ENCODE measurements around the gene SNTA1.
A peak's percentile ranks its signal among the peaks of the same experiment; 100 is the strongest.
"Not testable (repeated sequence)": the region's sequence is repeated elsewhere in the genome, so short reads cannot be mapped to it uniquely, and the experiment has no call there.

The SNTA1 gene

DNA sequence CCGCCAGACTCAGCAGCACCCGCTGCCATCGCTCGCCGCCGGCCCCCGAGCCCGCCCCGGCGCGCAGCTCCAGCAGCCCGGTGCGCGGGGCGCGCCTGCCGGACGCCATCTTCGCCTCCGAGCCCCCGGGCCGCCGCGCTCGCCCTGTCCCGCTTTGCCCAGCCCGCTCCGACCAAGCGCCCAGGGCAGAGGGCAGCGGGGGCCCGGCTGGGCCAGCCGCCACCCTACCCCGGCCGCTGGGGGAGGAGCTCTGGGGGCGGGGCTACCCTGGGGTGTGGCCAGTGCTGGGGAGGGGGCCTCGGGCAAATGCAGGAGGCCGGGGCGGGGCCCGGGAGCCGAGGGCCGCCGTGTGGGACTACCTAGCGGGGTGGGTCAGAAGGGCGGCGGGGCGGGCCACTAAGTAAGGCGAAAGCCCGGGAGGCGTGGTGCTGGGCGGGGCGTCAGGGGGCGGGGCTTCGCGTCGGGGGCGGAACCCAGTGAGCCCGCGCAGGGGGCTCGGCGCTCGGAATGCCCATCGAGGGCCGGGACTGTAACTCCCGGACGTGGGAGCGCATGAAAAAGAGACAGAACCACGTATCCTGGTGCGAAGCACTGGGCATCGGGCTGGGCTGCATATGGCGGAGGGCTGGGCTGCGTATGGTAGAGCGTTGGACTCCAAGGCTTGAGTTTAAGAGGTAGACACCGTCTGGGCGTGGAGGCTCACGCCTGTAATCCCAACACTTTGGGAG lies at the start of gene SNTA1:
Gene SNTA1 (minus strand): TSS at position 252 of the 728 bp plus-strand sequence. CDS start 143 bp downstream, at position 109.
- DNase-seq (ENCODE audit: low read depth in 1 of 2, low spot score in 1 of 2), result peak; percentile 79 to 85

DNA sequence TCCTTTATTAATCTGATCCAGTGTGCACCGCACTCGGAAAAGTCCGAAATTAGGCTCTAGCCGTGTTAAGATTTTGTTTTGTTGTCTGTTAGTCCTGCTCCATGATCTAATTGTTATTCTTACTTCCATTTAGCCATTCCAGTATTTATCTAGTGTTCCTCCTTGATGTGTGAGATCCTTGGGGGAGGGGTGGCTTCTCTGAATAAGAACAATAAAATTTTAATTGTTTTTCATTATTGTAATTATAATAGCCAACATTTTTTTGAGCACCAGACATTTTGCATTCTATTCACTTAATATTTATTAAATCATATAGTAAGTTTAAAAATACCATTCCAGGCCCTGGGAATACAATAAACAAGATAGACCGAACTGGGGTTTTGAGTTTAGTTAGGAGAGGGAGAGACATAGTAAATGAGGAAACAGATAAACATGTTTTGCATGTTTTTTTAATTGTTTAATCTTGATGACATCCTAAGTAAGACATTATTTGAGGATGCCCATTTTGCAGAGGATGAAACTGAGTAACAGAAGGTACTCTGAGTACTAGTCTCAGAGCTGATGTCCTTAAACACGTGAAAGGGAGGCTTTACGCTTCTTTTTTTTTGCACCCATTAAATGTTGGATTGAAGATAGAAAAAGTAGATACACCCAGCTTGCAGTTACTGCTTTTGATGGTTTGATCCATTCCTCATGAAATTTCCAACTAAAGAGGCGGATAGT lies 47.5 kb upstream of the SNTA1 start:
- DNase-seq (ENCODE audit: low read depth in 1 of 2, low spot score in 1 of 2), result no peak

DNA sequence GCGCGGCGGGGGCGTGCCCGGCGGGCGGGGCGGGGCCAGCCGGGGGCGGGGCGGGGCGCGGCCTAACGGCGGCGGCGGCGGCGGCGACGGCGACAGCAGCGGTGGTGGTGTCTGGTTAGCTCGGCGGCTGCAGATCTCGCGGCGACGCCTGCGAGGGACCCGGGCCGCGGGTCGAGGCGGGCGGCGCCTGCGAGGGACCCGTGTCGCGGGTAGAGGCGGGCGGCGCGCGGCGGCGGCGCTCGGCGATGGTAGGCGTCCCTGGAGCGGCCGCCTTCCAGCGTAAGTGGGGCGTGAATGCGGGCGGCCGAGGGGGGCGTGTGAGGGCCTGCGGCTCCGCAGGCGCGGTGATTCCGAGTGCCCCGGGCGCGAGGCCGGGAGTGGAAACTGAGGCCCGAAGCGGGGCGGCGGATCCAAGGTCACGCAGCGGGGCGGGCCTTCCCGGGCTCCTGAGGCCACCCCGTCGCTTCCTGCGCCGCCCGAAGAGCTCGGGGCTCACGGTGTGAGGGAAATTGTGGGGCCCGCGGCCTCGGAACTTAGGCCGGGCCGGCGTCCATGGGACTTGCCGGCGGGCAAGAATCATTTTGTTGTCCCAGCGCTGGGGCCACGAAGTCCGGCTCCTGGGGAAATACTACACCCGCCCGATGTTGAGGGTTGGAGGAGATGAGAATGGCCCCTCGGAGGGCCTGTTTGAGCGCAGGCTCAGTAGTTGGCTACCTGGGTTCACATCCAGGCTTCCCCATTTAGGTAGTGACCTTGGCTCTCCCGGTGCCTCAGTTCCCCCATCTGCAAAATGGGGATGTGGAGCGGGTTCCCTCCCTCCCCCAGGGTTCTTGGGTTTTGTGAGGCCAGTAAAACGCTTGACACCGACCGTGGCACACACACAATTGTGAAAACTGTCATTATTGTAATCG lies 46.7 kb upstream of the SNTA1 start, which contains the start of gene CBFA2T2:
Gene CBFA2T2 (plus strand): TSS at position 74 of the 911 bp plus-strand sequence. CDS start 172 bp downstream, at position 246.
- peak; percentile 3 to 17 for DNase-seq (ENCODE audit: low read depth in 1 of 2, low spot score in 1 of 2)

DNA sequence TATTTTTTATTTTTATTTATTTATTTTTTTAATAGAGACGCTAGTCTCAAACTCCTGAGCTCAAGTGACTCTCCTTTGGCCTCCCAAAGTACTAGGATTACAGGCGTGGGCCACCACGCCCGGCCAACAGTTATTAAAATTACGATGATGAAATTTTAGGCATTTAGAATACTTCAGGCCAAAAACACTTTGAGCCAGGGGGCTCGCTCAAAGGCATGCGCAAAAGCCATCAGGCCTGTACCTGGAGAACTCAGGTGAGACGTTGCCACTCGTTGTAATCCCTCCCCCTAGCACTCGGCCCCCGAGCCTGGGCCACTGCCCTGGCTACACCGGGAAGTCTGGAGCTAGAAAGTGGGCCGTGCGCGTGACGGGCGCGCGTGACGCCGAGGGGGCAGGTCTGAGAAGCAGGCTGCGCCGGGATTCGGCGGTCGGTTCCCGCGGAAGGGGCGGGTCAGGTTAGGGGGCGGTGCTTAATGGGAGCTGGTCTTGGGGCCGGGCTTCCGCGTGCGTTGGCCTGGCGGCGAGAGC lies 46.0 kb upstream of the SNTA1 start:
- DNase-seq (ENCODE audit: low read depth in 1 of 2, low spot score in 1 of 2), result peak; percentile 97 to 98

DNA sequence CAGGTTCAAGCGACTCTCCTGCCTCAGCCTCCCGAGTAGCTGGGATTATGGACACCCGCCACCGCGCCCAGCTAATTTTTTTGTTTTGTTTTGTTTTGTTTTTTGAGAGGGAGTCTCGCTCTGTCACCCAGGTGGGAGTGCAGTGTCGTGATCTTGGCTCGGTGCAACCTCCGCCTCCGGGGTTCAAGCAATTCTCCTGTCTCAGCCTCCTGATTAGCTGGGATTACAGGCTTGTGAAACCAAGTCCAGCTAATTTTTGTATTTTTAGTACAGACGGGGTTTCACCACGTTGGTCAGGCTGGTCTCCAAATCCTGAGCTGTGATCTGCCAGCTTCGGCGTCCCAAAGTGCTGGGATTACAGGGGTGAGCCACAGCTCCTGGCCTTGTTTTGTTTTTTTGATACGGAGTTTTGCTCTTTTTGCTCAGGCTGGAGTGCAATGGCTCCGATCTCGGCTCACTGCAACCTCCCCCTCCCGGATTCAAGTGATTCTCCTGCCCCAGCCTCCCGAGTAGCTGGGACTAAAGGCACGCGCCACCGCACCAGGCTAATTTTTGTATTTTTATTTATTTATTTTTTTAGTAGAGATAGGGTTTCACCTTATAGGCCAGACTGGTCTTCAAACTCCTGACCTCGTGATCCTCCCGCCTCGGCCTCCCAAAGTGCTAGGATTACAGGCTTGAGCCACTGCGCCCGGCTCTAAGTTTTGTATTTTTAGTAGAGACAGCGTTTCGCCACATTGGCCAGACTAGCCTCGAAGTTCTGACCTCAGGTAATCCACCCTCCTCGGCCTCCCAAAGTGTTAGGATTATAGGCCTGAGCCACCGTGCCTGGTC lies 45.3 kb upstream of the SNTA1 start:
- not testable (repeated sequence) for DNase-seq (ENCODE audit: low read depth in 1 of 2, low spot score in 1 of 2)

DNA sequence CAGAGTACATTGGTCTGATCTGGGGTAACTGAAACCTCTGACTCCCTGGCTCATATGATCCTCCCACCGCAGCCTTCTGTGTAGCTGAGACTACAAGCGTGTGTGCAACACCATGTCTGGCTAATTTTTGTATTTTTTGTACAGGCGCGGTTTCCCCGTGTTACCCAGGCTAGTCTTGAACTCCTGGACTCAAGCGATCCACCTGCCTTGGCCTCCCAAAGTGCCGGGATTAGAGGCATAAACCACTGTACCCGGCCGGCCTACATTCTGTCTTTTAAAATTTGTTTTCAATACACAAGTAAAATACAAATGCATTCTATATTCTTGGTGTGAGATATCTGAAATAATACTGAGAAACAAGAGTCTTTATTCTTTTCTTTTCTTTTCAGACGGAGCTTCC lies 44.6 kb upstream of the SNTA1 start:
- DNase-seq (ENCODE audit: low read depth in 1 of 2, low spot score in 1 of 2), result no peak

DNA sequence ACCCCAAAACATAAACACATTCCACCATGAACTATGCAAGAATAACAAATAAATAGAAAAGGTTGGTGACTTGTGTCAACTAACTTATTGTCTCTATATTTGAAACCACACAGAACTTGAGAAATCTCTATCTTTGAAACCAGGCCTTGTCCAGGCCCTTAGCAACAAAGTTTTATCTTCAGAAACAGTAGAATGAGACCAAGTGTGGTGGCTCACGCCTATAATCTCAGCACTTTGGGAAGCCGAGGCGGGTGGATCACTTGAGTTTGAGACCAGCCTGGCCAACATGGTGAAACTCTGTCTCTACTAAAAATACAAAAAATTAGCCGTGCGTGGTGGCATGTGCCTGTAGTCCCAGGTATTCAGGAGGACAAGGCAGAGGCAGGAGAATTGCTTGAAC lies 39.6 kb upstream of the SNTA1 start:
- not testable (repeated sequence) for DNase-seq (ENCODE audit: low read depth in 1 of 2, low spot score in 1 of 2)

DNA sequence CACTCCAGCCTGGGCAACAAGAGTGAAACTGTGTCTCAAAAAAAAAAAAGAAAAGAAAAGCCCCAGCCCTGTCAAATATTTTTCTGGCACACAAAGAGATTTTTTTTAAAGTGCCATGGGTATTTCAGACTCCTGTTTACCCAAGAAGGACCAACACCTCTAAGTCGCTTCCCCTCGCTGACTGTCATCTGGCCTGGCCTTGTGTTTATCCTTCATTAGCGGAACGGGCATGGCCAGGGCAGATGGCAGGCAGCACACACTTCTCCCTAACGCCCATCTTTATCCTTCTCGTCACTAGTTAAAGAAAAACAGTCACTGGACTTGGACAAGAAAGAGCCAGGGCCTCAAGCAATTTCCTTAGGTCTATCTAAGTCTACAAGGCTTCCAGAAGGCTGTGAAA lies 39.0 kb upstream of the SNTA1 start:
- DNase-seq (ENCODE audit: low read depth in 1 of 2, low spot score in 1 of 2), result no peak

DNA sequence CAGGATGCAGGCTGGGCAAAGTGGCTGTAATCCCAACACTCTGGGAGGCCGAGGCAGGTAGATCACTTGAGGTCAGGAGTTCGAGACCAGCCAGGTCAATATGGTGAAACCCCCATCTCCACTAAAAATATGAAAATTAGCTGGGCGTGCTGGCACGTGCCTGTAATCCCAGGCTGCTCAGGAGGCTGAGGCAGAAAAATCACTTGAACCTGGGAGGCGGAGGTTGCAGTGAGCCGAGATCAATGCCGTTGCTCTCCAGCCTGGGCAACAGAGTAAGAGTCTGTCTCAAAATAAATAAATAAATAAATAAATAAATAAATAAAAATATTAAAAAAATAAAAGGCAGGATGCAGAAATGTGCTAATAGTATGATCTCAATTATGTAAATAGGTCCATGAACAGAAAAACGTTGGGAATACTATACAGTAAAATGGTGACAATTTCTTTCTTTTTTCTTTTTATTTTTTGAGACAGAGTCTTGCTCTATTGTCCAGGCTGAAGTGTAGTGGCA lies 37.9 kb upstream of the SNTA1 start:
- DNase-seq (ENCODE audit: low read depth in 1 of 2, low spot score in 1 of 2), result no peak

DNA sequence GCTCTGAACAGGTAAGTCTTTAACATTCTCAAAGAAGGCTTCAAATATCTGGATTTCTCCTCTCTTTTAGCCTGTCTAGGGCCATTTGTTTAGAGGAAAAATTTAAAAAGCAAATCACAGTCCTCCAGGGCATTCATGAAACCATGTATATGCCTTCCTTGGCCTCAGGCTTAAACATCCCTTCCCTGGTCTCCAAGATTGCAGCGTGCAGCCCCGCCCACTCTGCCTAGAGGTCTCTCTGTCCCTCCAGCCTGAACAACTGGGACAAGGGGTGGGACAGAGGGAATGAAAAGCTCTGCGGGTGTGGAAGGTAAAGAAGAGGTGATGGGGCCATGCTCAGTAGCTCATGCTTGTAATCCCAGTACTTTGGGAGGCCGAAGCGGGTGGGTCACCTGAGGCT lies 36.5 kb upstream of the SNTA1 start:
- no peak for DNase-seq (ENCODE audit: low read depth in 1 of 2, low spot score in 1 of 2)

DNA sequence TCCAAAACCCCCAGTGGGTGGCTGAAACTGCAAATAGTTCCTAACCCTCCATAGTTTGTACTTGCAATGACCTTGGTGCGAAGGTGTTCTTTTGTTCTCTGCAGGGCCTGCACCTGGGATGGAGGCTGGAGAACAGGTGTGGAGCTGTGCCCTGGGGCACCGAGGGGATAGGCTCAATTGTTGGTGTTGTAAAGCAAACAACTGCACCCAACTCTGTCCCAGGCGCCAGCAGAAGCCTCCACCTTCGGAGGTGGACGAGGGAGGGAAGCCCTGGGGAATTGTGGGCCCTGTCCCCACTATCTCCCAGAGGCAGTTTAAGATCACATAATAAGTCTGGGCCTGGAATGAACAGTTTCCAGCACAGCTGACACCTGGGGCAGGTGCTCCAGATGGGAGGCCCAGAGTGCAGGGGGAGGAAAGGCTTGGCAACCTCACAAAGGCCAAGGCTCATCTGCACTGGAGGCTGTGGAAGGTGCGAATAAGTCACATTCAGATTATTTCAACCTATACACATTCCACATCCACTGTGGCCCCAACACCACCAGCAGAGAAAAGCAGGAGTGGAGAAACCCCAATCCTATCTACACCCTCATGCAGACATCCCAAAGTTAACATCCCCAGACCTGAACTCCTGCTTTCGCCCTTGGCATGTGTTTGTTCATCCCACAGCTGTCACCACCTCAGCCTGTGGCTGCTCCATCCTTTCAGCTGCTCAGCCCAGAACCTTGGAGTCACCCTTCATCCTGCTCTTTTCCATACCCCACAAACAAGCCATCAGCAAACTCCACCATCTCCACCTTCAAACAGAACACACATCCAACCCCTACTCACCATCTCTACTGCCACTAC lies 34.0 kb upstream of the SNTA1 start:
- DNase-seq (ENCODE audit: low read depth in 1 of 2, low spot score in 1 of 2), result no peak

DNA sequence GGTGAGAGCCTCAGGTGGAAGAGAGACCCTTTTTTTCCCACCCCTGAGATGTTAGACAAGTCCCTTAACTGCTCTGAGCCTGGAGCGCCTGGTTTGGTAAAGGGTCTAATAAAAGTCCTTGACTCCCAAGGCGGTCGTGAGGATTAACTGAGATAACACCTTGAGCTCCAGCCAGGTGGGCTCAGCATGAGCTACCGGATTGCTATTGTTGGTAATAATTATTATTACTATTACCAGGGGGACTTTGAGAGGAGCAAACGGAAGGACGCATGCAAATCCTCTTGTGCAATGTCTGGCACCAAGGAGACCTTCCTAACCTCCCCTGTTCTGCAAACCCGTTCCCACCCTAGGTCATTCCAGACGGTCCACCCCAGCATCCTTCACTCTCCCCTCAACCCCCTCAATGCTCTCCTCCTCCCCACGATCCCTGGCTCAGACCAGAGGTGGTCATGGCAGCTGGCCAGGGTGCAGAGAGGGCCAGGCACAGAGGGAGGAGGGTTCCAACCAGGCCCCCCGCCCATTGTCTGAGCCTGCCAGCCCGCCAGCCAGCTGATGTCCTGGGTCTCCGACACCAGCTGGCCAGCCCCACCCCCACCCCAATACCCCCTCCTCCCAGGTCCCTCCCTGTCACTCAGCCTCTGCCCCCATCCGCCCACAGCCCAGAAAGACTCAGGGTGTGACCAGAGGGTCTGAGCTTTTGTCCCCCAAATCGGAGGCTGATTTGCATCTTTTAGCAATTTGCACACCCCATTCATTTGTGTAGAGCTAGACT lies 32.0 kb upstream of the SNTA1 start:
- DNase-seq (ENCODE audit: low read depth in 1 of 2, low spot score in 1 of 2), result no peak

DNA sequence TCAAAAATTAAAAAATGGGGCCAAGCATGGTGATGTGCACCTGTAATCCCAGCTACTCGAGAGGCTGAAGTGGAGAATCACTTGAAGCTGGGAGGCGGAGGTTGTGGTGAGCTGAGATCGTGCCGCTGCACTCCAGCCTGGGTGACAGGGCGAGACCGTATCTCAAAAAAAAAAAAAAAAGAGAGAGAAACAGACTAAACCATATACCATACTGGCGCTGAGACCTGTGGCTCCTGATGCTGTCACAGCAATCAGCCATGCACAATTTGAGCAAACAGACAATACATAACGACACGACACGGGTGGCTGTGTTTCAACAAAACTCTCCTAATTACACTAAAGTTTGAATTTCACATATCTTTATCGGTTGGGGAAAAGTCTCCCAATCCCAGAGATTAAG lies 31.4 kb upstream of the SNTA1 start:
- no peak for DNase-seq (ENCODE audit: low read depth in 1 of 2, low spot score in 1 of 2)

DNA sequence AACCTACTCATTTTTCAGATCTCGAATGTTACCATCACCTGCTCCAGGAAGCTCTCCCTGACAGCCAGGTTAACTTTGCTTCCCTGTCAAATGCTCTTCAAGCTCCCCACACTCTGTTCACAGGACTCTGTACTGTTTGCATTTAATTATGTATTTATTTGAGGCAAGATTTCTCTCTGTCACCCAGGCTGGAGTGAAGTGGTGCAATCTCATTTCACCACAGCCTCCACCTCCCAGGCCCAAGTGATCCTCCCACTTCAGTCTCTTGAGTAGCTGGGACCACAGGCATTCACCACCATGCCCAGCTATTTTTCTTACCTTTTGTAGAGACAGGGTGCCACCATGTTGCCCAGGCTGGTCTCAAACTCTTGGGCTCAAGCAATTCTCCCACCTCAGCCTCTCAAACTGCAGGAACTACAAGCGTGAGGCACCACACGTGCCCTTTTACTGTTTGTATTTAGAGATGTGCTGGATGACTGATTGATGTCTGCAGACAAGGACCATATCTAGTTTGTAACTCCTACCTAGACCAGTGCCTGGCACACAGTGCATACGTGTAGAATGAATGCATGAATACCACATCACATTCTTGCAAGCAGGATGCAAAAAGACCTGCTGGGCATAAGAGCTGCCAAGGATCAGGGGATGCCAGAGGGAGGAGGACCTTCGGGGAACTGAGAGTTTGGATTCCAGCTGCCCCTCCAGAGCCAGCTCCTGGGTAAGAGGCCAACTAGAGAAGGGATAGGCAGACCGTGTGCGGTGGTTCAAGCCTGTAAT lies 30.7 kb upstream of the SNTA1 start:
- DNase-seq (ENCODE audit: low read depth in 1 of 2, low spot score in 1 of 2), result no peak

DNA sequence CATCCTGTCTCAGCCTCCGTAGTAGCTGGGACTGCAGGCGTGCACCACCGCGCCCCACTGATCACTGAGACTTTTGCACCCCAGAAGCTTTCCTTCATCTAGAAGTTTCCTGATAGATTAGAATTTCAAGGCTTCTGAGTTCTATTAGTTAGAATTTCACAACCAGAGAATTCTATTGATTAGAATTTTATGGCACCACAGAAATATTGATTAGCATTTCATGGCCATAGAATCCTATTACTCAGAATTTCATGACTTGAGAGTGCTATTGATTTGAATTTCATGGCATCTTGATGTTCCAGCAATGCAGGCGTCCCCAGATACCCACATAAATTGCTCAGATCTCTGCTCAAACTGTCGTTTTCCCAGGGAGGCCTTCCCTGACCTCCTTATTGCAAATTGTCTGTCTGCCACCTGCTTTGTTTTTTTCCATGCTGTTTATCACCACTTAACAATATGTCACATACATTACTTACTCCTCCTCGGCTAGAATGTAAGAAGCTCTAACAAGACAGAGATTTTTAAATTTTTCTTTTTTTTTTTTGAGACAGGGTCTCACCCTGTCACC lies 29.4 kb upstream of the SNTA1 start:
- DNase-seq (ENCODE audit: low read depth in 1 of 2, low spot score in 1 of 2), result no peak

DNA sequence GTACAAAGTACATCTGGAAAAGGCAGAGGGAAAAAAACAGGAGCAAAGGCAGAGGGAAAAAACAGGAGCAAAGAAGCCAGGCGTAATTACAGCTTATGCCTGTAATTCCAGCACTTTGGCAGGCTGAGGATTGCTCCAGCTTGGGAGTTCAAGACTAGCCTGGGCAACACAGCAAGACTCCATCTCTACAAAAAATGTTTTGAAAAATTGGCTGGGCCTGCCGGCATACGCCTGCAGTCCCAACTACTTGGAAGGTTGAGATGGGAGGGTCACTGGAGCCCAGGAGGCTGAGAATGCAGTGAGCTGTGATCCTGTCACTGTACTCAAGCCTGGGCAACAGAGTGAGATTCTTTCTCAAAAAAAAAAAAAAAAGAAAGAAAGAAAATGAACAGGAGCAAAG lies 27.3 kb upstream of the SNTA1 start:
- no peak for DNase-seq (ENCODE audit: low read depth in 1 of 2, low spot score in 1 of 2)

DNA sequence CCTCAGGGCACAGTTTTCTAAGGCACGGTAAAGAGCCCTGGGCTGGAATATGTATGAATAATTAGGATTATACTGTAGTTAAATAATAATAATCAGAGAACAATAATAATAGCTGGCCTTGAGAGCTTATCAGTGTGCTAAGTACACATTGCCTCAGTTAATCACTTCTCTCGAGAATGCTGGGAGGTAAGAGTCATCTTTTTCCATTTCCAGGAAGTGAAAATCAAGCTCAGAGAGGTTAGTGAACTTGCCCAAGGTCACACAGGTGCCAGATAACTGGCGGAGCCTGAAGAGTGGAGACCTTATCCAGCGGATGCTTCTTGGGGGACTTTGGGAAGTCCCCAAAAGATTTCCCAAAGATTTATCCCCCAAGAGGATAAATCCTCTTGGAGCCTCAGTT lies 26.9 kb upstream of the SNTA1 start:
- no peak for DNase-seq (ENCODE audit: low read depth in 1 of 2, low spot score in 1 of 2)

DNA sequence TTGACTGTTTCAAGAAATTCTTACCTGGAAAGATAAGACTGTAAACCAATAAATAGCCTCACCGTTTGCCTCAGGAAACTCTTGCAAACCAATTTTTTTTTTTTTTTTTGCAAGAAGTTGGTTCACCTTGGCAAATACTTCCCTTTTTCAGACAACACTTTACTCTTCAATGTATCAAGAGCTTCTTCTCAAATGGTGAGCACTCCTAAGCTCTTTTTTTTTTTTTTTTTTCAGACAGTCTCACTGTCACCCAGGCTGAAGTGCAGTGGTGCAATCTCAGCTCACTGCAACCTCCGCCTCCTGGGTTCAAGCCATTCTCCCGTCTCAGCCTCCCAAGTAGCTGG lies 22.7 kb upstream of the SNTA1 start:
- no peak for DNase-seq (ENCODE audit: low read depth in 1 of 2, low spot score in 1 of 2)

Measured in activated CD4-positive, alpha-beta T cell treated with anti-CD3 and anti-CD28 coated beads, Interleukin-2, amount 50 U/mL, for 24 hours (primary cell).